ENCODE results near the gene C6orf89. TPM values are rescaled to one million over a fixed set of nuclear protein-coding genes. Genes with fewer than 3 reads are reported as not detected.
"Not testable (repeated sequence)": the region's sequence is repeated elsewhere in the genome, so short reads cannot be mapped to it uniquely, and the experiment has no call there.

C6orf89 gene
- total RNA-seq, 1 experiment from 2014 or later, result 22.4 TPM

DNA sequence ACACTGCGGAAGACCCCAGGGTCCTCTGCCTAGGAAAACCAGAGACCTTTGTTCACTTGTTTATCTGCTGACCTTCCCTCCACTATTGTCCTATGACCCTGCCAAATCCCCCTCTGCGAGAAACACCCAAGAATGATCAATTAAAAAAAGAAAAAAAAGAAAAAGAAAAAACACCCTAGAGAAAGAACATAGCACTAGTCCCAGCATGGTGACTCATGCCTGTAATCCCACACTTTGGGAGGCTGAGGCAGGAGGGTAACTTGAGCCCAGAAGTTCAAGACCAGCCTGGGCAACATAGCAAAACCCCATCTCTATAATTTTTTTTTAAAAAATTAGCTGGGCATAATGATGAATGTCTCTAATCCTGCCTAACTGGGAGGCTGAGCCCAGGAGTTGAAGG is 56.6 kb downstream of the C6orf89 start:
- DNase-seq (ENCODE audit: extremely low read depth, low read depth), result not testable (repeated sequence)

DNA sequence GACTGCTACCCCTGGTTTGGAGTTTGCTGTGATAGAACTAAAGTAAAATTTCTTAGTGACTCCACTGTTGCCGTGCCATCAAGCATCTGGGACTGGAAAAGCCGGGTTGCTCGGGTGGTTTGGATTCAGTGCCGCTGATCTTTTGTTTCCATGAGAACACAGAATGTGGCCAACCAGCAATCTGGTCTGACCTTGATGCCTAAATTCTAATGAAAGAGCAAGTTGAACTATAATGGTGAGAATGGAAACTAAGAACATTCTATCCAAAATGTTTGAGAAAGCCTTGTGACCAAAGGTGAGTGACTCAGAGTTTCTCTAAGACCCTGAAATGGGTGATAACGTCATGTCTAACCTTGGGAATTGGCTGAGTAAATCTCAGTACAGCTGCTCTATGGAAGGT is 58.9 kb downstream of the C6orf89 start:
- no peak for DNase-seq (ENCODE audit: extremely low read depth, low read depth)

DNA sequence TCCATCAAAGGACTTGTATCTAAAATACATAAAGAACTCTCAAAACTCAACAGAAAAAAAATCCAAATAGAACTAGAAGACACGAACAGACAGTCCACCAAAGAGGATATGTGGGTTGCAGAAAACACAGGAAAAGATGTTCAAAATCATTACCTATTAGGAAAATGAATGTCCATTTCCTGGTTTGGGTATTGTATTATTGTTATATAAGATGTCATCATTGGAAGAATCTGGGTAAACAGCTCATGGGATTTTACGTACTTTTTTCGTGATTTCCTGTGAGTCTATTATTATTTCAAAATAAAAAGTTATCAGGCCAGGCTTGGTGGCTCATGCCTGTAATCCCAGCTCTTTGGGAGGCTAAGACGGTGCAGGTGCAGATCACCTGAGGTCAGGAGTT is 59.5 kb downstream of the C6orf89 start:
- no peak for DNase-seq (ENCODE audit: extremely low read depth, low read depth)

DNA sequence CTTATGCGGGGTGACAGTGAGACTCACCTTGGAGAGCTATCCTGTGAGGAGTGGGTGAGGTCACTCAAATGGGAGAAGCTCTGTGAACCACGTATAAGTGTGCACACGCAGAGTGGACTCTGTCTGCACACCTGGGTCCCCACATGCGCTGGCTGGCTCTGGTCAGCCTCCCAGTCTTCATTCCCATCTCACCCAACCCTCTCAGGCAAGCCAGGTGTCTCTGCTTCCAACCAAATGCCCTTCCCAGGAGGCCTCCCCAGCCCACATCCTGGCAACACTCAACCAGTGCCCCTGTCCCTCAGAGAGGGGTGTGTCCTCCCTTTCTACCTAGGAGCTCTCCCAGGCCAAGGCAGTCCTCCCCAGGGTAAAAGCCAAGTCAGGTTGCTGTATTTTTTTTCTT is 60.8 kb downstream of the C6orf89 start:
- no peak for DNase-seq (ENCODE audit: extremely low read depth, low read depth)

DNA sequence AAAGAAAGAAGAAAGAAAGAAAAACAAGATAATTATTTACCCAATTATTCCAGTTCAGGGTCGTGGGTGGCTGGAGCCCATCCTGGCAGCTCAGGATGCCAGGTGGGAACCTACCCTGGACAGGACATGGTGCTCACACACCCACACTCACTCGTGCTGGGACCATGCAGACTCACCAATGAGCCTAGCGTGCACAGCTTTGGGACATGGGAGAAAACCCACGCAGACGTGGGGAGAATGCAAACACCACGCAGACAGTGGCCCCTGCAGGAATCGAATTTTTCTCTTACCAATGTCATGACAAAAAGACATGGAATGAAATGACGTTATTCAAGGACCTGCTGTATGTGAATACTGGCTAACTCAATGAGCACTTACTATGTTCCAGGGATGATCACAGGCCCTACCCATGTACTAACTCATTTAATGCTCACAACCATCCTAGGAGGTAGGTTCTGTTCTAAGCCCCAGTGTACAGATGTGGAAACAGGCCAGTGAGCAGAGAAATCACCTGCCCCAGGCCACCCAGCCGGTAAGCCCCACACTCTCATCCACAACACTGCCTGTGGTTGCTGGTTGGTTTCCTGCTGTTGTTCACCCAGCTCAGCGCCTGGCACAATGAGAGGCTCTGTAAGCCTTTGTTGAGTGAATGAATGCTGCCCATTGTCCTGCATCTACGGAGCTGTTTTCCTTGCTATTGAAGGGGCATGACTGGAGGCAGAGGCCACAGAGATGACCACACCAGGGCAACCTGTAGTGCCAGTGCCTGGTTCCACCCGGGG is 62.0 kb downstream of the C6orf89 start:
- no peak for DNase-seq (ENCODE audit: extremely low read depth, low read depth)

DNA sequence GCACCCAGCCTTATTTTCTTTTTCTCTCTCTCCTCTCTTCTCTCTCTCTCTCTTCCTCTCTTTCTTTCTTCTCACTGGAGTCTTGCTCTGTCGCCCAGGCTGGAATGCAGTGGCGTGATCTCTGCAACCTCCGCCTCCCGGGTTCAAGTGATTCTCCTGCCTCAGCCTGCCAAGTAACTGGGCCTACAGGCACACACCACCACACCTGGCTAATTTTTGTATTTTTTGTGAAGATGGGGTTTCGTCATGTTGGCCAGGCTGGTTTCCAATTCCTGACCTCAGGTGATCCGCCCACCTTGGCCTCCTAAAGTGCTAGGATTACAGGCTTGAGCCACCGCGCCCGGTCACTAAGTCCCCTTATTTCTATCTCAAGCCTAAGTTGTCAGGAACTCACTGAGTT is 63.3 kb downstream of the C6orf89 start:
- DNase-seq (ENCODE audit: extremely low read depth, low read depth), result not testable (repeated sequence)

DNA sequence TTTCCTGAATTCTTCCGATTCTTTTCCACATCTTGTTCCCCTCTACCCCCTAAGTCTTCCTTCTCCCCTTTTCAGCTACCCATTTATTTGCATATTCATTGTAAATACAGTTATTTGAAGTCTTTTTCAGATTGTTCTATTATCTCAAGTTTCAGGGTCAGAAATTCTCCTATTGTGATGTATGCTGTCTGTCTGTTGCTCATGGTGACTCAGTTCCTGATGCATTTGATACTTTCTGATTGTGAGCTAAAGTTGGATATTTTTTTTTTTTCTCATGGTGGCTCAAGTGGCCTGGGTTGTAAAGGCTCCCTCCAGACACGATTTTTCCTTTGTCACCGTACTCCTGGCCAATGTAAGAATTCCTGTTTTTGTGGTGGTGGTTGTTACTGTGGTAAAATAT is 63.9 kb downstream of the C6orf89 start:
- no peak for DNase-seq (ENCODE audit: extremely low read depth, low read depth)

DNA sequence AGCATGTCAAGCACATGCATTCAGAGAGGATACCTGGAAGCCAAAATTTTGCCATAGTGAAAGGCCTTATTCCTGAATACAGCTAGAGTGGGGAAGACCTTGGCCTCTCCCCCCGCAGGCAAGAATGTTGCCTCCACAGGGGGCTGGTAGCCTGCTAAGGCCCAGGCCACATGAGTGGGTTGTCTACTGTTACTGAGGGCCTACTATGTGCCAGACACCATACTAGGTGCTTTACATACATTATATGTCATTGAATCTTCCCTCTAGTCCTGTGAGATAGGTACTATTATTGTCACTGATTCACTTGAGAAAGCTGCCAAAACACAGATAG is 68.1 kb downstream of the C6orf89 start:
- no peak for DNase-seq (ENCODE audit: extremely low read depth, low read depth)

DNA sequence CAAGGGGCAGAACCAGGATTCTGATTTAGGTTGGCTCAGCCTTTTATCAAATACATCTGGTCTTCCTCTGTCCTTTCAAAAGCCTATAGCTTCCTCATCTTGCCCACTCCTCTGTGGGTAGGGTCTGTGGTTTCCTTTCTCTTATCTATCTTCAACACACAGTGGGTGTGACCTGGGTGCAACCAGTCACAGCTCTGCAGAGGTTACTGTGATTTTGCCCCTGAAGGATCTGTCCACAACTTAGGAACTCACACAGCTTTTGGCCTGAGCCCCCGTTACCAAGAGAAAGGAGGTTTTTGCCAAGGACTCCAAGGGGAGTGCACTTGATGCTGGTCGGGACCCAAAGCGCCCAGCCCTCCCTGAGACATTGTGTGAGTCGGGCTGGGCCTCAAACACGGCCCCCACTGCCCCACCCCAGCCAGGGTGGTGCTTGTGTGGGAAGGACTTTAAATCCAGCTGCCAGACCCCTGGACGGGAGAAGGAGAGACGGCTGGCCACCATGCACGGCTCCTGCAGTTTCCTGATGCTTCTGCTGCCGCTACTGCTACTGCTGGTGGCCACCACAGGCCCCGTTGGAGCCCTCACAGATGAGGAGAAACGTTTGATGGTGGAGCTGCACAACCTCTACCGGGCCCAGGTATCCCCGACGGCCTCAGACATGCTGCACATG is 68.6 kb downstream of the C6orf89 start, which contains the start of gene PI16:
Gene PI16, plus strand, starts transcription at position 477 of the 670 bp plus-strand sequence. Its CDS starts 23 bp downstream, at position 500.
- no peak for DNase-seq (ENCODE audit: extremely low read depth, low read depth)

DNA sequence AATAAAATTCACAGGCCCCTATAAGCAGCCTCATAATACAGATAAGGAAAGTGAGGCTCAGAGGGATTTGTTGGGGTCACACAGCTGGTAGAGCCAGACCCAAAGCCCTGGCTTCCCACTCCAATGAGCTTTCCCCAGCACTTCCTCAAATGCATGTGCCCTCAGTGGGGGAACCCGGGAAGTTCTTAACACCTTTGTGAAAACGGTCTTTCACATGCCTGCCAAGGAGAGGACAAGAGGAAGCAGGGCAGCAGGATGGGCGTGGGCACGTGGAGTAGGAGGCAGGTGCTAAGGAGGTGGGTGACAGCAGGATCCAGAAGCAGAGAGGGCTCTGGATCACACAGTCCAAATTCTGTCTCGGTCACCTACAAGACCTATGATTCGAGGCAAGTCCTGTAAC is 69.4 kb downstream of the C6orf89 start:
- no peak for DNase-seq (ENCODE audit: extremely low read depth, low read depth)

DNA sequence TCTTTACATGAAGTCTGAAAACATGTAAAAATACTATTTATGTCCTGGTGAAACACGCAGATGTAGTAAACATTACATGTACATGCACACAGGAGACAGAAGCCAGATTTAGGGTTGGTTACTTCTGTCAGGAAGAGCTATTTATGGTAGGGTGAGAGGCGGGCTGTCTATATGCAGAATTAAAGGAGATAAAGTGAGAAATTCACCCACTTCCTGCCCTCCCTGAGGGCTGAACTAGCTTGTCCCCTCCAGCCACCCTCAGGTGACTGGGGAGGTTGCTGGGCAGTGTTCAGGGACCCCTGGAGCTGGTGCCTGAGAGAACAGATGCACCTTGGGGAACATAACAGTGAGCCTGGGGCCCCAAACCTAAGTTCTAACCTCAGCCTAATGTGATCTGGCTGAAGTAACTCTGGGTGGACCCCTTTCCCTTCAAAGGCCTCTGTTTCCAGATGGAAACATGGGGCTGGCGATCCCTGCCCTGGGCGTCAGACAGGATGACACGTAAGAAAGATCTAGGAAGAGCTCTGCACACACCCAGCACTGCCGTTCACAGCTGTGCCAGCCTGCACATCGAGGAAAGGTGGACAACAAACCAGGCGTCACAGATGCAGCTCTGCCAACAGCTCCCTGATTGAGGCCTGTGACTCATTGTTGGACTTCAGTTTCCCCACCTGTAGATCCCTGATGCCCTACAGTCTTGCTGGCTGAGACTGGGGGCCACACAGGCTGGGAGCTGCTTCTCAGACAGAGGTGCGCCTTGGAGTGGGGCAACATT is 70.1 kb downstream of the C6orf89 start:
- DNase-seq (ENCODE audit: extremely low read depth, low read depth), result no peak

DNA sequence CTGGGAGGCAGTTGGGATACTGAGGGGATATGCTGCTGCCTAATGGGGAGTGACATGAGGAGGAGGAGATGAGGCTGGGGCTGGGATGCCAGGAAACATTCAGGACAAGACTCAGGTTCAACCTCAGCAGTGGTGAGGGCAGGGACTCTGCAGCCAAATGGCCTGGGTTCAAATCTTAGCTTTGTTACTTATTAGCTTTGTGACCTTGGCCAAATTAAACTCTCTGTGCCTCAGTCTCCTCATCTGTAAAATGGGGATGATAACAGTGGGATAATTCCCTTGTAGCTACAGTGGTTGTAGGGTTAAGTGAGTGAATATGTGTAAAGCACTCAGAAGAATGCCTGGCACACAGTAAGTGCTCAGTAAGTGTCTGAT is 70.7 kb downstream of the C6orf89 start:
- DNase-seq (ENCODE audit: extremely low read depth, low read depth), result no peak

DNA sequence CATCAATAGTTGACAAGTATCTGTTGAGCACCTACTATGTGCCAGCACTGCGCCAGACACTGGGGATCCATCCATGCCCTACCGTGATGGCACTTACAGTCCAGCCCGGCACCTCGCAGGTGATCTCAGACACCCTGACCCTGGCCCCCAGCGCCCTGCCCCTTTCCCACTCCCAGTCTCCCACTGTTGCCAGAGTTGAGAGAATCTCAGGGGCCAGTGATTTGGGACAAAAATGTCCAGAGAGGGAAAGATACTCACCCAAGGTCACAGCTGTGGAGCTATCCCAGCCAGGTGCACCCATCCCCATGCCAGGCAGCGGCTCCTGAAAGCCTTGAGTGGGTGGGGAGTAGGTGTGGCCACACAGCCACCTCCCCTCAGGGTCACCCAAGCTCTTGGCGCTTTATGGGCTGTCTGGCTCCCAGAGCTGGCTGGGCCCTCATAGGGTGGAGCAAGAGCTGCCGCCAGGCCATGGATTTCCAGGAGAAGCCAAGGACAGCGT is 72.1 kb downstream of the C6orf89 start:
- DNase-seq (ENCODE audit: extremely low read depth, low read depth), result no peak

DNA sequence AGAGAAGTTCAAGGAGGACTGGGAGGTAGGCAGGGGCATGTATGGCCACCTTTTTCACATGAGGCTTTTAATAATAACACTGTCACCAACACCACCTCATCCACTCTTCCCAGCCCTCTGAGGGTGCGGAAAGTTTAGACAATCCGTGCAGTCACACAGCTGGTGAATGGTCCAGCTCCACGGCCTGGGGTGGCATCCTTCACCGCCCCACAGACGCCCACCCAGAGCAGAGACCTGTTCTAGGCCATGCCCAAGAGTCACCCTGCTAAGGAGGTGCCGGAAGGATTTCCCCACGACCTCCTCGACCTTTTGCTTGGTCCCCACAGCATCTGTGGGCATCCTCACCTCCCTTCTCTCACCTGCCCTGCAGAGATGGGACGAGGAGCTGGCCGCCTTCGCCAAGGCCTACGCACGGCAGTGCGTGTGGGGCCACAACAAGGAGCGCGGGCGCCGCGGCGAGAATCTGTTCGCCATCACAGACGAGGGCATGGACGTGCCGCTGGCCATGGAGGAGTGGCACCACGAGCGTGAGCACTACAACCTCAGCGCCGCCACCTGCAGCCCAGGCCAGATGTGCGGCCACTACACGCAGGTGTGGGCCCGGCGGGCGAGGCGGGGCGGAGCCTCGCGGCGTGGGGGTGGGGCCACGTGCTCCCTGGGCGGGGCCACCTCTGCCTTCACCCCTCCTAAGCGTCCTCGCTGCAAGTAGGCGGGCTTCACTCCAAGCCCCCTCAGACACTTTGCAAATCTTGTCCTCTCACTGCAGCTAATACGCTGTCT is 73.2 kb downstream of the C6orf89 start:
- DNase-seq (ENCODE audit: extremely low read depth, low read depth), result no peak

DNA sequence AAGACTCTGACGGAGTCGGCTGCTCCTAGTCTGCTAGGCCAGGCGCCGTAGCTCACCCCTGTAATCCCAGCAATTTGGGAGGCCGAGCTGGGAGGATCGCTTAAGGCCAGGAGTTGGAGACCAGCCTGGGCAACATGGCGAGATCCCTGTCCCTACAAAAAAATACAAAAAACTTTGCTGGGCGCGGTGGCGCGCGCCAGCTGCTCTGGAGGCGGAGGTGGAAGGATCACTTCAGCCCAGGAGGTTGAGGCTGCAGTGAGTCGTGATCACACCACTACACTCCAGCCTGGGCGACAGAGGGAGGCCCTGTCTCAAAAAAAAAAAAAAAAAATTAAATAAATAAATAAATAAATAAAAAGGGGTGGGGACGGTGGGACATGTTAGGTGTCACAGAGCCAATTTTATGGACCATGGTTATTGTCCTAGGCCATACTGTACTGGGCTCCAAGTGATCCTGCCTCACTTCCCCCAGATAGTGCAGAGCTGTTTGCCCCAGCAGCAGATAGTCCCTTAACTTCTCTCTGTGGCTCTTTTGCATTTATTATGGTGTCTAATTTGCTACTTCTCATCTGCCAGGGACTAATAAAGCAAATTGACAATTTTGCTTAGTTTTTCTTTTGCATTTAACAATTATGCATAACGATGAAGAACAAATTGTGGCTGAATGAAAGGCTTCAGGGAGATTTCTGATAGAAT is 74.0 kb downstream of the C6orf89 start:
- DNase-seq (ENCODE audit: extremely low read depth, low read depth), result no peak

DNA sequence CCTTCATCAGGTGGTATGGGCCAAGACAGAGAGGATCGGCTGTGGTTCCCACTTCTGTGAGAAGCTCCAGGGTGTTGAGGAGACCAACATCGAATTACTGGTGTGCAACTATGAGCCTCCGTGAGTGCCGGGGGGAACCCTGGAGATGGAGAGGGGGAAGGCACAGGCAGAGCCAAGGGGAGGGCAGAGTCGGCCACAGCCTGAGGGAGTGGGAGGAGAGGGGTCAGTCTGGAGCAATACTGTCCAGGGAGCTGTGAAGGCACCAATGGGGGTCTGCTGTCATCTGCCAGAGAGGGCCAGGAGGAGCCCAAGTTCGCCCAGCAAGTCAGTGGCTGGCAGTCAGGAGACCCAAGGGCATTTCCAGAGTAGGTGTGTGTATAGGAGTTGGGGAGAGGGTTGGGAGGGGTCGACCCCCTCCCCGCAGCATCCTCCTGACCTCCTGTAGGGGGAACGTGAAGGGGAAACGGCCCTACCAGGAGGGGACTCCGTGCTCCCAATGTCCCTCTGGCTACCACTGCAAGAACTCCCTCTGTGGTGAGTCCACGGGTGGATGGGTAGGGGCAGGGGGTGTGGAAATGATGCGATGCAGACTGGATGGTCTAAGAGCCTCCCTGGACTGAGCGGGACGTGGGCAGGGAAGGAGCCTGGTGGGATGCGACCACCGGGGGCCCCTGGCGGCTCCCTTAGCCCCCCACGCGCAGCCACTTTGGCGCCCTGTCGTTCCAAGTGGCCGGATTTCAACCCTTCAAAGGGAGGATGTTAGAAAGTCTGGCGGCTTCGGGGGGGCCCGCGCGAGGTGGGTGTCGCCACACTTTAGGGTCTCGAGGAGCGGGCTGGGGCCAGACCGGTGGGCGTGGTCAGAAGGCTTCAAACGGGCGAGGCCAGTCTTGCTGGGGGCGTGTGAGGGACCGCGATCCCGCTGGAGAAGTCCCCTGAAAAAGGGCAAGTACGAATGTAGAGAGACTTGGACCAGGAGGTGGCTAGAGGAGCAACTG is 76.0 kb downstream of the C6orf89 start:
- no peak for DNase-seq (ENCODE audit: extremely low read depth, low read depth)

DNA sequence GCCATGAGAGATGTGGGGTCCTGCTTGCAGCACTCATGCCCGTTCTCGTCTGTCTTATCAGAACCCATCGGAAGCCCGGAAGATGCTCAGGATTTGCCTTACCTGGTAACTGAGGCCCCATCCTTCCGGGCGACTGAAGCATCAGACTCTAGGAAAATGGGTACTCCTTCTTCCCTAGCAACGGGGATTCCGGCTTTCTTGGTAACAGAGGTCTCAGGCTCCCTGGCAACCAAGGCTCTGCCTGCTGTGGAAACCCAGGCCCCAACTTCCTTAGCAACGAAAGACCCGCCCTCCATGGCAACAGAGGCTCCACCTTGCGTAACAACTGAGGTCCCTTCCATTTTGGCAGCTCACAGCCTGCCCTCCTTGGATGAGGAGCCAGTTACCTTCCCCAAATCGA is 77.1 kb downstream of the C6orf89 start:
- DNase-seq (ENCODE audit: extremely low read depth, low read depth), result no peak

DNA sequence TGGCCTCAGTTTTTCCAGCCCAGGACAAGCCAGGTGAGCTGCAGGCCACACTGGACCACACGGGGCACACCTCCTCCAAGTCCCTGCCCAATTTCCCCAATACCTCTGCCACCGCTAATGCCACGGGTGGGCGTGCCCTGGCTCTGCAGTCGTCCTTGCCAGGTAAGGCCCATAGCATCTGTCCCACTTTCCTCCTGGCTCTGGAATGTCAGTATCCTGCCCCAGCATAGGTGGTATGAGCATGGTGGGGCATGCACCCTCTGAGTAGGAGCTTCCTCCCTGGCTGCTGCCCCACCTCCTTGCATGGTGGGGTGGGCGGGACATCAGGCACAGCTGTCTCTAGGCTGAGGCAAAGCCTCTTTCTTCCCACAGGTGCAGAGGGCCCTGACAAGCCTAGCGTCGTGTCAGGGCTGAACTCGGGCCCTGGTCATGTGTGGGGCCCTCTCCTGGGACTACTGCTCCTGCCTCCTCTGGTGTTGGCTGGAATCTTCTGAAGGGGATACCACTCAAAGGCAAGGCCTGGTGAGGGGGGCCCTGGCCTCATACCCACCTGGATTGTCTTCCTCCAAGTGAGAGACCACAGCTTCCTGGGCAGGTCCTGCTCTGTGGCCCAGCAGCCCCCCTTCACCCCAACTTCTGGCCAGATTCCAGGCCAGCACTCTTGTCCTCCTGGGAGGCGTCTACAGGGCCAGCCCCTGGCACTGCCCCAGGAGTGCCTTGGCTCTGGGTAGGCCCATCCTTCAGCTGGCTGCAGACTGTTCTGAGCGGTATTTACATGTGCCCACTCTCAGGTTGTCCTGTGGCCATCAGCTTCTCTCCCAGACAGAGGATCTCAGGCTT is 77.9 kb downstream of the C6orf89 start:
- DNase-seq (ENCODE audit: extremely low read depth, low read depth), result no peak
